ENCODE measurements around the gene ABI3BP.

DNA sequence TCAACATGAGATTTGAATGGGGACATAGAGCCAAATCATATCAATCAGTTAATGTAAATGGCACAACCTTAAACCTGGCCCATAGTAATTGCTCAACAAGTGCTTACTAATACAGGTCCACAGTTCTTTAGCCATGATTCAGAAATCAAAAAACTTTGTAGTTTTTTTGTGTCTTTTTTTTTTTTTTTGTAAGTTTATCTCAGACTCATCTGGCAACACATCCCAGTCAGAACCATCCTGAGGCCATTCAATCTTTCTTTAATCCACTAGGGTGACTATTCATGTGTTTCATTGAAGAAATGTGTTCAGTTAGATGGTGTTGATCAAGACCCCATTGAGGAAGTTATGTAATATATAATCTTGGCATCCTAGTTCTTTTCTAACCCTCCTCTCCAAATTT, 65.4 kb downstream of the ABI3BP start:
- TF ChIP-seq, protein P1, sequence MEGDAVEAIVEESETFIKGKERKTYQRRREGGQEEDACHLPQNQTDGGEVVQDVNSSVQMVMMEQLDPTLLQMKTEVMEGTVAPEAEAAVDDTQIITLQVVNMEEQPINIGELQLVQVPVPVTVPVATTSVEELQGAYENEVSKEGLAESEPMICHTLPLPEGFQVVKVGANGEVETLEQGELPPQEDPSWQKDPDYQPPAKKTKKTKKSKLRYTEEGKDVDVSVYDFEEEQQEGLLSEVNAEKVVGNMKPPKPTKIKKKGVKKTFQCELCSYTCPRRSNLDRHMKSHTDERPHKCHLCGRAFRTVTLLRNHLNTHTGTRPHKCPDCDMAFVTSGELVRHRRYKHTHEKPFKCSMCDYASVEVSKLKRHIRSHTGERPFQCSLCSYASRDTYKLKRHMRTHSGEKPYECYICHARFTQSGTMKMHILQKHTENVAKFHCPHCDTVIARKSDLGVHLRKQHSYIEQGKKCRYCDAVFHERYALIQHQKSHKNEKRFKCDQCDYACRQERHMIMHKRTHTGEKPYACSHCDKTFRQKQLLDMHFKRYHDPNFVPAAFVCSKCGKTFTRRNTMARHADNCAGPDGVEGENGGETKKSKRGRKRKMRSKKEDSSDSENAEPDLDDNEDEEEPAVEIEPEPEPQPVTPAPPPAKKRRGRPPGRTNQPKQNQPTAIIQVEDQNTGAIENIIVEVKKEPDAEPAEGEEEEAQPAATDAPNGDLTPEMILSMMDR (IDR thresholded peaks at IDR 0.05) = no peak
- no peak for TF ChIP-seq POLR2A (IDR thresholded peaks at IDR 0.05)

Measured in Peyer's patch (tissue), 4 donors.